Activated CD4-positive, alpha-beta T cell treated with anti-CD3 and anti-CD28 coated beads for 36 hours (primary cell): ENCODE results near the gene SELENOS. TPM values are rescaled to one million over a fixed set of nuclear protein-coding genes. Genes with fewer than 3 reads are reported as not detected.

Experiments
- ATAC-seq: fragments of 200-7000 bp; cut with Tn5 transposase; one replicate; pipeline ENCODE4 v1.10.0; 2021; ENCODE audit warnings: mild to moderate bottlenecking, moderate library complexity
- CTCF ChIA-PET: fragments of 350-600 bp; sonication (Branson Sonifier 250); formaldehyde crosslinking; loops from one replicate; lab custom pipeline; 2021; ENCODE audit warnings: antibody characterized with exemption; lab: Charles Lee
- POLR2A ChIA-PET: fragments of 350-600 bp; sonication (Branson Sonifier 250); formaldehyde crosslinking; loops from one replicate; lab custom pipeline; 2021; ENCODE audit warnings: antibody characterized with exemption, inconsistent platforms; lab: Charles Lee
- DNase-seq: peaks from one replicate; pipeline ENCODE4 v3.0.0-alpha.2; 2020
- H3K27ac Mint-ChIP-seq: one replicate; pipeline ENCODE4 v1.8.0; 2021; ENCODE audit warnings: mixed read lengths
- H3K27me3 Mint-ChIP-seq: one replicate; pipeline ENCODE4 v1.8.0; 2021; ENCODE audit warnings: mixed read lengths
- H3K36me3 Mint-ChIP-seq: one replicate; pipeline ENCODE4 v1.8.0; 2021; ENCODE audit warnings: low read depth, mixed read lengths
- H3K4me1 Mint-ChIP-seq: one replicate; pipeline ENCODE4 v1.8.0; 2021; ENCODE audit warnings: mixed read lengths
- H3K4me3 Mint-ChIP-seq: one replicate; pipeline ENCODE4 v1.8.0; 2021; ENCODE audit warnings: mild to moderate bottlenecking, moderate library complexity, mixed read lengths
- H3K9me3 Mint-ChIP-seq: one replicate; pipeline ENCODE4 v1.8.0; 2021; ENCODE audit warnings: low read depth, mixed read lengths
- intact Hi-C, 2 experiments: fragments of 100-400 bp; cut with DNase I in 1 of 2; cut with micrococcal nuclease in 1 of 2; formaldehyde crosslinking; loops; one replicate each; pipeline versions ENCODE4 v1.14.2 to v1.15.1; 2022 to 2024; cut with DNase I, micrococcal nuclease
- total RNA-seq, 2 experiments: library from RNA; stranded (reverse); gene quantifications; one replicate each; pipeline ENCODE4 v1.2.3, GENCODE V29; 2021

SELENOS gene
- total RNA-seq, 2 experiments from 2014 or later: 14.5 to 20.8 TPM

DNA sequence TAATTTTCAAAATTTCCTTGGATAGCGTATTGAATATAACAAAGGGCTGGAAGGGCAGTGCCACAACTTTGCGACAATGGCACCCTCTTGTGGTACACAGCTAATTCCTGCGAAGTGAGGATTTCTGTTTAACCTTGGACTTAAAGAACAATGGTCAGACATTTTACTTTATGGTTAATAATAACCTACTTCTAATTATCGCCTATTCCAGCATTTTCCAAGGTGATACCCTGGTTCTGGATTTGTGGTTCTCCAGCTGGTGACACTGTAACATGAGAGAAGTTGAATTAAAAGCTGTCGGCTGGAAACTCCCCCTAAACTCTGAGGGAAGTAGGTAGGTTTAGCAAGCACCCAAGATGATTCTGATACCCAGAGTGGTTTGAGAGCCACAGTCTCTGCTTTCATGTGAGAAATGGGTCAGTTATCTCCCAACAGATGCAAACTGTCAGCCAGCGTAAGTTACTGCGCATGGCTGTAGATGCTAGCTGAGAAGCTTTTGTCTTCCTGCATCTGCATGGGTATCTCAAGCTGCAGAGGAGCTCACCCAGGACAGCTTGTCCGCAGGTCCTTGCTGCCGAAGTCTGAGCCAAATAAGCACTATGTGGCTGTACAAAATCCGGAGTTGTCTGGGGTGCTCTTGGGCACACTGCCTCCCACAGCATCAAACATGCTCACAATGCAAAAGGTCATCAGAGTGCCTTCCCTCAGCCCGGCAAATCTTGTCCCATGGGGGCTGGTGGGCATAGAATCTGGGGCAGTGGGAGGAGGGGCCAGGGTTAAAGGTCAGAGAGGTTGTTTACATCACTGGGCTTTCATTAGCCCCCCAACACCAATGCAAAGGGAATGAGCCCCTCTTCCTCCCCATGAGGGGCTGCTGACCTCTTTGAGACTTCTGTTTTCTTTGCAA lies 18.8 kb downstream of the SELENOS start:
- ChIA-PET CTCF (interaction anchor here (0.6 to 4.8 kb wide), 37 partner anchors 8 to 626 kb away, joined by 3 to 51 read pairs (median 4); no protein-coding TSS in a partner anchor), POLR2A (no interaction called here)
- H3K4me1 Mint-ChIP-seq: peaks cover 19% of the 10 kb centered on the region
- peaks cover 5% of the 10 kb centered on the region for H3K27me3 Mint-ChIP-seq
- intact Hi-C loops: loop anchor here (1.0 to 10.0 kb wide), 5 partner anchors 137 to 341 kb away; partner anchors contain the start of gene LRRK1 (in 1 of the 2)
- DNase-seq (peak; percentile 71), ATAC-seq (no peak)
- H3K4me3 Mint-ChIP-seq: no peak overlapping the region
- H3K36me3 Mint-ChIP-seq: no peaks in the 10 kb centered on the region
- H3K27ac Mint-ChIP-seq: no peak overlapping the region
- H3K9me3 Mint-ChIP-seq: no peaks in the 10 kb centered on the region

DNA sequence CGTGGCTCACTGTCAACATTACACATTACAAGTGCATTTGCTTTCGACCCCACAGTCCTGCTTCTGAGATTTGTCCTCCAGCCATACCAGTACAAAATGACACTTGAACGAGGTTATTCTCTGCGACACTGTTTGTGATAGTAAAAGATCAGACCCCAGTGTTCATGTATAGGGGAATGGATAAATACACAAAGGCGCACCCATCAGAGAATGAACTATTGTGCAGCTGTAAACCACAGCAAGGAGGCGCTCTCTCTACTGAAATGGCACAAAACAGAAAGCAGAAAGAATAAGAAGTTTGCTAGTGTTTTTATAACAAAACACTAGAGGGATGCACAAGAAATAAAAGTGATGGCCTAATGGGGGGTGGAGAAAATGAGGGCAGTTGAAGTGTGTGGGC lies 20.5 kb downstream of the SELENOS start:
- no peak overlapping the region for H3K27ac Mint-ChIP-seq
- H3K9me3 Mint-ChIP-seq: no peaks in the 10 kb centered on the region
- H3K4me3 Mint-ChIP-seq: no peak overlapping the region
- ChIA-PET POLR2A (no interaction called here), CTCF (interaction anchor here (1.0 to 4.8 kb wide), 11 partner anchors 9 to 339 kb away, joined by 3 to 51 read pairs (median 6); no protein-coding TSS in a partner anchor)
- H3K27me3 Mint-ChIP-seq: peaks cover 5% of the 10 kb centered on the region
- no peaks in the 10 kb centered on the region for H3K36me3 Mint-ChIP-seq
- DNase-seq (peak; percentile 40), ATAC-seq (no peak)
- peaks cover 28% of the 10 kb centered on the region for H3K4me1 Mint-ChIP-seq
- intact Hi-C loops: loop anchor here (5.0 to 10.0 kb wide), 2 partner anchors 332 to 339 kb away; partner anchors contain the start of gene LRRK1 (in 1 of the 2)

GRCh38 chr15:101255615-101256241 lies 21.6 kb downstream of the SELENOS start:
- H3K36me3 Mint-ChIP-seq: peaks cover 1% of the 10 kb centered on the region
- intact Hi-C loops: loop anchor here (5.0 to 10.0 kb wide), 2 partner anchors 331 to 338 kb away; partner anchors contain the start of gene LRRK1 (in 1 of the 2)
- peak; percentile 27 for DNase-seq
- peaks cover 5% of the 10 kb centered on the region for H3K27me3 Mint-ChIP-seq
- ChIA-PET POLR2A (no interaction called here), CTCF (interaction anchor here (0.6 to 4.8 kb wide), 16 partner anchors 8 to 338 kb away, joined by 3 to 51 read pairs (median 4); no protein-coding TSS in a partner anchor)
- H3K27ac Mint-ChIP-seq: no peak overlapping the region
- H3K4me1 Mint-ChIP-seq: peaks cover 28% of the 10 kb centered on the region
- H3K9me3 Mint-ChIP-seq: no peaks in the 10 kb centered on the region
- no peak for ATAC-seq
- H3K4me3 Mint-ChIP-seq: no peak overlapping the region

GRCh38 chr15:101255051-101255395 lies 22.3 kb downstream of the SELENOS start:
- intact Hi-C loops: loop anchor here (5.0 to 10.0 kb wide), 2 partner anchors 330 to 338 kb away; partner anchors contain the start of gene LRRK1 (in 1 of the 2)
- H3K27ac Mint-ChIP-seq: no peak overlapping the region
- ChIA-PET POLR2A (no interaction called here), CTCF (interaction anchor here (0.7 to 4.8 kb wide), 10 partner anchors 8 to 259 kb away, joined by 3 to 31 read pairs (median 4); no protein-coding TSS in a partner anchor)
- no peak for ATAC-seq
- no peaks in the 10 kb centered on the region for H3K9me3 Mint-ChIP-seq
- no peak overlapping the region for H3K4me3 Mint-ChIP-seq
- DNase-seq: no peak
- H3K27me3 Mint-ChIP-seq: peaks cover 4% of the 10 kb centered on the region
- peaks cover 32% of the 10 kb centered on the region for H3K4me1 Mint-ChIP-seq
- peaks cover 8% of the 10 kb centered on the region for H3K36me3 Mint-ChIP-seq

GRCh38 chr15:101254157-101255050 lies 22.9 kb downstream of the SELENOS start:
- POLR2A ChIA-PET: no interaction called here

GRCh38 chr15:101252836-101253235 lies 24.4 kb downstream of the SELENOS start:
- no peak for DNase-seq
- H3K27me3 Mint-ChIP-seq: no peaks in the 10 kb centered on the region
- peak overlapping the region; percentile 87 for H3K27ac Mint-ChIP-seq
- ChIA-PET CTCF (interaction anchor here (0.8 to 1.4 kb wide), 6 partner anchors 8 to 245 kb away, joined by 3 to 5 read pairs (median 3); no protein-coding TSS in a partner anchor), POLR2A (interaction anchor here (1.9 kb wide), 1 partner anchor 47 kb away, joined by 13 read pairs; no protein-coding TSS in a partner anchor)
- H3K4me1 Mint-ChIP-seq: peaks cover 51% of the 10 kb centered on the region
- peak overlapping the region; percentile 85 for H3K4me3 Mint-ChIP-seq
- H3K9me3 Mint-ChIP-seq: no peaks in the 10 kb centered on the region
- intact Hi-C loops: loop anchor here (1.0 to 10.0 kb wide), 5 partner anchors 24 to 328 kb away; partner anchors contain the start of genes SELENOS (in 2 of the 2) and SNRPA1 (in 1 of the 2)
- H3K36me3 Mint-ChIP-seq: peaks cover 19% of the 10 kb centered on the region
- no peak for ATAC-seq

More at GRCh38 chr15:101254157-101255050, 22.9 kb downstream of the SELENOS start:
- intact Hi-C loops: loop anchor here (5.0 to 10.0 kb wide), 2 partner anchors 330 to 337 kb away; partner anchors contain the start of gene LRRK1 (in 1 of the 2)
- Mint-ChIP-seq H3K4me1 (peaks cover 38% of the 10 kb centered on the region), H3K27ac (no peak overlapping the region), H3K4me3 (no peak overlapping the region), H3K36me3 (peaks cover 15% of the 10 kb centered on the region), H3K27me3 (peaks cover 2% of the 10 kb centered on the region), H3K9me3 (no peaks in the 10 kb centered on the region)
- no peak for DNase-seq
- CTCF ChIA-PET: interaction anchor here (0.6 to 4.8 kb wide), 9 partner anchors 15 to 798 kb away, joined by 3 to 31 read pairs (median 5); no protein-coding TSS in a partner anchor
- ATAC-seq: no peak

- DNase-seq (peak; percentile 91), ATAC-seq (peak; percentile 61)
- Mint-ChIP-seq H3K4me3 (peak within 1 kb of the TSS; percentile 85), H3K27me3 (no peaks in the 10 kb centered on the region), H3K36me3 (peaks cover 25% of the 10 kb centered on the region), H3K4me1 (peaks cover 58% of the 10 kb centered on the region), H3K9me3 (no peaks in the 10 kb centered on the region), H3K27ac (peak within 1 kb of the TSS; percentile 87)
- ChIA-PET POLR2A (interaction anchor here (0.7 to 1.9 kb wide), 4 partner anchors 47 to 401 kb away, joined by 3 to 13 read pairs (median 4); no protein-coding TSS in a partner anchor), CTCF (interaction anchor here (0.7 to 1.4 kb wide), 8 partner anchors 7 to 393 kb away, joined by 3 to 5 read pairs (median 3); no protein-coding TSS in a partner anchor)
- intact Hi-C loops: loop anchor here (1.0 to 10.0 kb wide), 7 partner anchors 25 to 649 kb away; partner anchors contain the start of genes SELENOS (in 2 of the 2) and SNRPA1 (in 1 of the 2)
These were observed 25.2 kb downstream of the SELENOS start, which contains the start of gene CHSY1 for GRCh38 chr15:101251830-101252820. TSS of gene CHSY1 (minus strand) at chr15:101252048. CDS start at chr15:101251456, 592 bp downstream.

DNA sequence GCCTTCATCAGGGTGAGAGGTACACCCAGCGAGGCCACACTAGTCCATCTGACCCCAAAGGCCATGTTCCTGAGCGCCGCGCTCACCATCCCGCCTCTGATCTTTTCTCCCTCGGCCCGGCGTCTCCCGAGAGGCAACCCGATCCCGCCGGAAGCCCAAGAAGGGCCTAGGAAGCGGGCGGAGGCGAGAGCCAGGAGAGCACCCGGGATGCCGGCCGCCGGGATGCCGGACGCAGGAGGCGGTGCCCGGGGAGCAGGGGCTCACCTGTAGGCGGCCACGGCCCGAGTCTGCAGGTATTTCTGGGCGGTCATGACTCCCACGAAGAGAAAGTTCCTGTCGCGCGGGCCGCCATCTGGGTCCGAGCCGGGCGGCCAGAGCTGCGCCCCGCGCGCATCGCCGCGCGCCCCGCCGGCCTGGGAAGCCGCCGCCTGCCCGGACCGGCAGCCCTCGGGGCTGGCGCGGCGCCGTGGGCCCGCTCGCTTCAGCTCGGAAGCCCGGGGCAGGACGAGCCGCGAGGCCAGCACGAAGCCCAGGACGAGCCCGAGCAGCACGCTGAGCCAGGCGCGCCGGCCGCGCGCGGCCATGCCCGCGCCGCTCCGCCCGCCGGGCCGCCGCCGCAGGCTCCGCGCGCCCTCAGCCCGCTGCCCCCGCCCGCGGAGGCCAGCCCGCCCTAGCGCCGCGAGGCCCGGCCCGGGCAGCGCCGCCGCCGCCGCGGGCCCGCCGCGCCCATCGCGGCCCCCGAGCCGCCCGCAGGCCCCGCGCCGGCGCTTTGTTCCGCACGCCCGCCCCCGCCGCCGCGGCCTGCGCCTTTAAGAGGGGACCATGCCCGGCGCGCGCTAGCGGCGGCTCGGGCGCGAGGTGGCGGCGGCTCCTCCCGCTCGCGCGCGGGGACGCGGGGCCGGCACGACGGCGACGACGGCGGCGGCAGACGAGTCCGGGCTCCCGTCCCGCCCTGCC lies 26.1 kb downstream of the SELENOS start:
- Mint-ChIP-seq H3K4me3 (peak overlapping the region; percentile 74), H3K4me1 (peaks cover 65% of the 10 kb centered on the region), H3K36me3 (peaks cover 32% of the 10 kb centered on the region), H3K27me3 (no peaks in the 10 kb centered on the region), H3K9me3 (no peaks in the 10 kb centered on the region), H3K27ac (peak overlapping the region; percentile 86)
- peak; percentile 39 for DNase-seq
- ChIA-PET CTCF (interaction anchor here (1.1 to 1.3 kb wide), 4 partner anchors 11 to 243 kb away, joined by 4 to 5 read pairs (median 4); partner anchors contain the start of gene SNRPA1), POLR2A (interaction anchor here (0.6 to 1.9 kb wide), 4 partner anchors 8 to 125 kb away, joined by 3 to 13 read pairs (median 3); no protein-coding TSS in a partner anchor)
- peak; percentile 34 for ATAC-seq
- intact Hi-C loops: loop anchor here (1.0 to 10.0 kb wide), 4 partner anchors 9 to 648 kb away; no protein-coding TSS in a partner anchor
